IPS-18c (cell line): ENCODE results near the gene MYO3B.
"Not testable (repeated sequence)": the region's sequence is repeated elsewhere in the genome, so short reads cannot be mapped to it uniquely, and the experiment has no call there.

ENCODE experiments used
- H3K4me3 ChIP-seq: 2 replicates; pipeline ENCODE4 v1.7.0; 2013; ENCODE audit warnings: low read depth, mild to moderate bottlenecking, low read length, moderate library complexity; ENCODE audit not compliant: insufficient read depth
- H3K9me3 ChIP-seq: one replicate; pipeline ENCODE4 v1.6.1; 2013; ENCODE audit warnings: mild to moderate bottlenecking, low read length, moderate library complexity; ENCODE audit not compliant: control insufficient read depth, insufficient read depth

Gene MYO3B

GRCh38 chr2:170191166-170191866, 13.4 kb downstream of the MYO3B start:
- Histone ChIP-seq H3K9me3 (no peaks in the 10 kb centered on the region), H3K4me3 (no peak overlapping the region)

- Histone ChIP-seq H3K4me3 (no peak overlapping the region), H3K9me3 (no peaks in the 10 kb centered on the region)
Measured at GRCh38 chr2:170196963-170197362, 19.0 kb downstream of the MYO3B start.

GRCh38 chr2:170201275-170201674, 23.3 kb downstream of the MYO3B start:
- no peak overlapping the region for H3K4me3 ChIP-seq
- H3K9me3 ChIP-seq = no peaks in the 10 kb centered on the region

GRCh38 chr2:170201734-170202393, 23.9 kb downstream of the MYO3B start:
- H3K4me3 ChIP-seq = no peak overlapping the region
- no peaks in the 10 kb centered on the region for H3K9me3 ChIP-seq

- no peaks in the 10 kb centered on the region for H3K9me3 ChIP-seq
- no peak overlapping the region for H3K4me3 ChIP-seq
Measured at GRCh38 chr2:170202437-170202836, 24.5 kb downstream of the MYO3B start.

- no peak overlapping the region for H3K4me3 ChIP-seq
- peaks cover 2% of the 10 kb centered on the region for H3K9me3 ChIP-seq
Measured at GRCh38 chr2:170204298-170204951, 26.5 kb downstream of the MYO3B start.

GRCh38 chr2:170206246-170206645, 28.3 kb downstream of the MYO3B start:
- peaks cover 2% of the 10 kb centered on the region for H3K9me3 ChIP-seq
- H3K4me3 ChIP-seq = no peak overlapping the region

- Histone ChIP-seq H3K4me3 (no peak overlapping the region), H3K9me3 (peaks cover 2% of the 10 kb centered on the region)
Measured at GRCh38 chr2:170206805-170207407, 29.0 kb downstream of the MYO3B start.

GRCh38 chr2:170207901-170208300, 30.0 kb downstream of the MYO3B start:
- H3K9me3 ChIP-seq = peaks cover 2% of the 10 kb centered on the region

GRCh38 chr2:170208967-170209366, 31.0 kb downstream of the MYO3B start:
- H3K4me3 ChIP-seq = no peak overlapping the region
- peaks cover 2% of the 10 kb centered on the region for H3K9me3 ChIP-seq

More at GRCh38 chr2:170207901-170208300, 30.0 kb downstream of the MYO3B start:
- H3K4me3 ChIP-seq = no peak overlapping the region

GRCh38 chr2:170212625-170213280, 34.8 kb downstream of the MYO3B start:
- no peak overlapping the region for H3K4me3 ChIP-seq
- peaks cover under 1% of the 10 kb centered on the region for H3K9me3 ChIP-seq

- H3K4me3 ChIP-seq, H3K9me3 ChIP-seq: not testable (repeated sequence)
Measured at GRCh38 chr2:170213281-170213625, 35.3 kb downstream of the MYO3B start.

- H3K9me3 ChIP-seq = no peaks in the 10 kb centered on the region
- no peak overlapping the region for H3K4me3 ChIP-seq
Measured at GRCh38 chr2:170213651-170214050, 35.7 kb downstream of the MYO3B start.

- no peak overlapping the region for H3K4me3 ChIP-seq
- no peaks in the 10 kb centered on the region for H3K9me3 ChIP-seq
Measured at GRCh38 chr2:170214309-170214948, 36.5 kb downstream of the MYO3B start.

- H3K4me3 ChIP-seq = no peak overlapping the region
- H3K9me3 ChIP-seq = no peaks in the 10 kb centered on the region
Measured at GRCh38 chr2:170215021-170215420, 37.1 kb downstream of the MYO3B start.

- H3K4me3 ChIP-seq = no peak overlapping the region
- H3K9me3 ChIP-seq = no peaks in the 10 kb centered on the region
Measured at GRCh38 chr2:170216428-170216827, 38.5 kb downstream of the MYO3B start.

GRCh38 chr2:170216981-170217380, 39.0 kb downstream of the MYO3B start:
- Histone ChIP-seq H3K9me3 (no peaks in the 10 kb centered on the region), H3K4me3 (no peak overlapping the region)
